GM18511 (cell line): ENCODE measurements around the gene MOCS3.

Experiments used
- ATAC-seq: cut with Tn5 transposase; IDR thresholded peaks from one replicate; pipeline ENCODE4 v1.9.1; 2021; ENCODE audit warnings: mild to moderate bottlenecking, moderate library complexity; ENCODE audit not compliant: unreplicated experiment

The MOCS3 gene

GRCh38 chr20:50958615-50959542, at the start of gene MOCS3:
MOCS3 (plus strand) TSS chr20:50958818; CDS start chr20:50958843, 25 bp downstream.
- ATAC-seq = peak; percentile 86

GRCh38 chr20:50909413-50909812, 49.2 kb upstream of the MOCS3 start:
- no peak for ATAC-seq

- ATAC-seq = no peak
These were observed 47.6 kb upstream of the MOCS3 start for GRCh38 chr20:50911030-50911429.

GRCh38 chr20:50911716-50912115, 46.9 kb upstream of the MOCS3 start:
- peak; percentile 75 for ATAC-seq

- ATAC-seq = no peak
These were observed 44.8 kb upstream of the MOCS3 start for GRCh38 chr20:50913690-50914375.

GRCh38 chr20:50915424-50915823, 43.2 kb upstream of the MOCS3 start:
- no peak for ATAC-seq

GRCh38 chr20:50916257-50916656, 42.4 kb upstream of the MOCS3 start:
- ATAC-seq = no peak

GRCh38 chr20:50916934-50917333, 41.7 kb upstream of the MOCS3 start:
- no peak for ATAC-seq

GRCh38 chr20:50918403-50918802, 40.2 kb upstream of the MOCS3 start:
- ATAC-seq = no peak

- no peak for ATAC-seq
These were observed 39.1 kb upstream of the MOCS3 start for GRCh38 chr20:50919567-50919966.

- peak; percentile 44 for ATAC-seq
These were observed 37.6 kb upstream of the MOCS3 start for GRCh38 chr20:50920997-50921396.

- no peak for ATAC-seq
These were observed 36.7 kb upstream of the MOCS3 start for GRCh38 chr20:50921803-50922501.

GRCh38 chr20:50924261-50924920, 34.2 kb upstream of the MOCS3 start:
- no peak for ATAC-seq

GRCh38 chr20:50926530-50926929, 32.1 kb upstream of the MOCS3 start:
- no peak for ATAC-seq

GRCh38 chr20:50928469-50928868, 30.1 kb upstream of the MOCS3 start:
- ATAC-seq = no peak

GRCh38 chr20:50929299-50930138, 29.1 kb upstream of the MOCS3 start:
- ATAC-seq = peak; percentile 58

GRCh38 chr20:50930139-50930975, 28.3 kb upstream of the MOCS3 start:
- peak; percentile 4 for ATAC-seq

- peak; percentile 17 for ATAC-seq
These were observed 27.7 kb upstream of the MOCS3 start for GRCh38 chr20:50930976-50931305.

GRCh38 chr20:50931306-50932015, 27.2 kb upstream of the MOCS3 start, which contains the start of gene ADNP:
ADNP (minus strand) TSS chr20:50931437; CDS start chr20:50903996, 27,441 bp downstream.
- peak; percentile 69 for ATAC-seq
